ENCODE measurements around the gene CRYGC. TPM values are rescaled to one million over a fixed set of nuclear protein-coding genes. Genes with fewer than 3 reads are reported as not detected.
"Not testable (repeated sequence)": the region's sequence is repeated elsewhere in the genome, so short reads cannot be mapped to it uniquely, and the experiment has no call there.

CRYGC gene
- total RNA-seq, 1 donor, result not detected

DNA sequence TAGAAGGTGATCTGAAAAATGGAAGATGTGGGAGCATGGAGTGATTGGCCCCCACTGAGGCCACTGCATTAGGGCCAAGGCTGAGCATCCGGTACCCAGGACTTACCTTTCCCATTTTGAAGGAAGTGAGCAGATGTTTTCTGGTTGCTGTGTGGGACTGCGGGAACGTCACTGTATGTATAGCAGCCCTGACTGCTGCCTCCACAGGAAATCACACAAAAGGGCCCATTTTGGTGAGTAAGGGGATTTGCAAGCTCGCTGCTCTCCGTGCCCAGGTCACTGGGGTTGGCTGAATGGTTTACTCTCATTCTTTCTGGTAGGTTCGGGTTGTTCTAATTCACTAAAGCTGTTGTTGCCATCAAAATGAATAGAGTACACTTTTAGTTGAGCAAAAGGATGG is 16.4 kb upstream of the CRYGC start, which contains the start of gene CRYGB:
Gene CRYGB, minus strand, starts transcription at position 153 of the 400 bp plus-strand sequence. Its CDS starts 38 bp downstream, at position 115.
- Histone ChIP-seq H3K9me3 (ENCODE audit: low read depth, low read length) (no peaks in the 10 kb centered on the region), H3K27me3 (ENCODE audit: insufficient read depth, low read length) (no peaks in the 10 kb centered on the region), H3K4me2 (ENCODE audit: insufficient read depth, low read length) (no peak within 1 kb of the TSS), H3K27ac (ENCODE audit: low read depth, low read length) (no peak within 1 kb of the TSS), H4K20me1 (ENCODE audit: insufficient read depth, low read length) (no peaks in the 10 kb centered on the region), H3K4me1 (ENCODE audit: insufficient read depth, low read length) (no peaks in the 10 kb centered on the region), H3K4me3 (ENCODE audit: insufficient read depth, low read length) (no peak within 1 kb of the TSS), H3K36me3 (ENCODE audit: insufficient read depth, low read length) (no peaks in the 10 kb centered on the region), H3K79me2 (ENCODE audit: insufficient read depth, low read length) (no peaks in the 10 kb centered on the region), H2AFZ (ENCODE audit: low read length) (no peak within 1 kb of the TSS)
- TF ChIP-seq CTCF (IDR thresholded peaks at IDR 0.05; ENCODE audit: extremely low read depth, low read depth, low read length), result no peak
- DNase-seq (ENCODE audit: insufficient read length, low spot score, missing footprints), result no peak

- Histone ChIP-seq H3K4me1 (ENCODE audit: insufficient read depth, low read length) (no peaks in the 10 kb centered on the region), H2AFZ (ENCODE audit: low read length) (no peak overlapping the region), H3K79me2 (ENCODE audit: insufficient read depth, low read length) (no peaks in the 10 kb centered on the region), H3K9me3 (ENCODE audit: low read depth, low read length) (no peaks in the 10 kb centered on the region), H4K20me1 (ENCODE audit: insufficient read depth, low read length) (no peaks in the 10 kb centered on the region), H3K4me3 (ENCODE audit: insufficient read depth, low read length) (no peak overlapping the region), H3K4me2 (ENCODE audit: insufficient read depth, low read length) (no peak overlapping the region), H3K27ac (ENCODE audit: low read depth, low read length) (no peak overlapping the region), H3K36me3 (ENCODE audit: insufficient read depth, low read length) (no peaks in the 10 kb centered on the region), H3K27me3 (ENCODE audit: insufficient read depth, low read length) (no peaks in the 10 kb centered on the region)
- no peak for TF ChIP-seq CTCF (IDR thresholded peaks at IDR 0.05; ENCODE audit: extremely low read depth, low read depth, low read length)
- no peak for DNase-seq (ENCODE audit: insufficient read length, low spot score, missing footprints)
These were observed 13.5 kb upstream of the CRYGC start for GRCh38 chr2:208142925-208143799.

- H3K36me3 ChIP-seq (ENCODE audit: insufficient read depth, low read length), result no peaks in the 10 kb centered on the region
- no peaks in the 10 kb centered on the region for H4K20me1 ChIP-seq (ENCODE audit: insufficient read depth, low read length)
- H3K27ac ChIP-seq (ENCODE audit: low read depth, low read length), result no peak overlapping the region
- DNase-seq (ENCODE audit: insufficient read length, low spot score, missing footprints), result no peak
- no peaks in the 10 kb centered on the region for H3K79me2 ChIP-seq (ENCODE audit: insufficient read depth, low read length)
- no peak overlapping the region for H3K4me2 ChIP-seq (ENCODE audit: insufficient read depth, low read length)
- H3K4me1 ChIP-seq (ENCODE audit: insufficient read depth, low read length), result no peaks in the 10 kb centered on the region
- H3K9me3 ChIP-seq (ENCODE audit: low read depth, low read length), result no peaks in the 10 kb centered on the region
- no peaks in the 10 kb centered on the region for H3K27me3 ChIP-seq (ENCODE audit: insufficient read depth, low read length)
- H2AFZ ChIP-seq (ENCODE audit: low read length), result no peak overlapping the region
- no peak for TF ChIP-seq CTCF (IDR thresholded peaks at IDR 0.05; ENCODE audit: extremely low read depth, low read depth, low read length)
- H3K4me3 ChIP-seq (ENCODE audit: insufficient read depth, low read length), result no peak overlapping the region
These were observed 12.8 kb upstream of the CRYGC start for GRCh38 chr2:208142240-208142924.

- H3K9me3 ChIP-seq (ENCODE audit: low read depth, low read length), result no peaks in the 10 kb centered on the region
- H2AFZ ChIP-seq (ENCODE audit: low read length), result no peak overlapping the region
- no peaks in the 10 kb centered on the region for H3K36me3 ChIP-seq (ENCODE audit: insufficient read depth, low read length)
- no peak for DNase-seq (ENCODE audit: insufficient read length, low spot score, missing footprints)
- no peaks in the 10 kb centered on the region for H3K27me3 ChIP-seq (ENCODE audit: insufficient read depth, low read length)
- no peak overlapping the region for H3K4me2 ChIP-seq (ENCODE audit: insufficient read depth, low read length)
- no peak overlapping the region for H3K4me3 ChIP-seq (ENCODE audit: insufficient read depth, low read length)
- no peak for TF ChIP-seq CTCF (IDR thresholded peaks at IDR 0.05; ENCODE audit: extremely low read depth, low read depth, low read length)
- no peak overlapping the region for H3K27ac ChIP-seq (ENCODE audit: low read depth, low read length)
- no peaks in the 10 kb centered on the region for H3K79me2 ChIP-seq (ENCODE audit: insufficient read depth, low read length)
- H3K4me1 ChIP-seq (ENCODE audit: insufficient read depth, low read length), result no peaks in the 10 kb centered on the region
- no peaks in the 10 kb centered on the region for H4K20me1 ChIP-seq (ENCODE audit: insufficient read depth, low read length)
These were observed 9.8 kb upstream of the CRYGC start for GRCh38 chr2:208139447-208139846.

DNA sequence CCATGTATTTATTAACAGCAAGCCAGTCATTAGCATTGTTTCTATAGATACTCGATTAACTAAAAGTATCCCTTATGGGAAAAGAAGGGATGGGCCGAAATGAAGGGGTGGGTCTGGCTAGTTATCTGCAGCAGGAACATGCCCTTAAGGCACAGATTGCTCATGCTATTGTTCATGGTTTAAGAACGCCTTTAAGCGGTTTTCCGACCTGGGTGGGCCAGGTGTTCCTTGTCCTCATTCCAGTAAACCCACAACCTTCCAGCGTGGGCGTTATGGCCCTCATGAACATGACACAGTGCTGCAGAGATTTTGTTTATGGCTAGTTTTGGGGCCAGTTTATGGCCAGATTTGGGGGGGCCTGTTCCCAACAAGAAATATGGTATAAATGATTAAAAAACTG is 8.7 kb upstream of the CRYGC start:
- H3K27me3 ChIP-seq (ENCODE audit: insufficient read depth, low read length); H2AFZ ChIP-seq (ENCODE audit: low read length); H3K4me3 ChIP-seq (ENCODE audit: insufficient read depth, low read length); H3K4me2 ChIP-seq (ENCODE audit: insufficient read depth, low read length); H4K20me1 ChIP-seq (ENCODE audit: insufficient read depth, low read length); H3K9me3 ChIP-seq (ENCODE audit: low read depth, low read length); DNase-seq (ENCODE audit: insufficient read length, low spot score, missing footprints); H3K36me3 ChIP-seq (ENCODE audit: insufficient read depth, low read length); H3K79me2 ChIP-seq (ENCODE audit: insufficient read depth, low read length); H3K4me1 ChIP-seq (ENCODE audit: insufficient read depth, low read length); H3K27ac ChIP-seq (ENCODE audit: low read depth, low read length): not testable (repeated sequence)

All from osteoblast (primary cell).